Kidney capillary endothelial cell (primary cell): ENCODE results near the gene GLI1.
"Not testable (repeated sequence)": the region's sequence is repeated elsewhere in the genome, so short reads cannot be mapped to it uniquely, and the experiment has no call there.

Source experiments
- DNase-seq: peaks from one replicate; pipeline ENCODE4 v3.0.0-alpha.2; 2018; ENCODE audit warnings: low spot score

Gene GLI1

DNA sequence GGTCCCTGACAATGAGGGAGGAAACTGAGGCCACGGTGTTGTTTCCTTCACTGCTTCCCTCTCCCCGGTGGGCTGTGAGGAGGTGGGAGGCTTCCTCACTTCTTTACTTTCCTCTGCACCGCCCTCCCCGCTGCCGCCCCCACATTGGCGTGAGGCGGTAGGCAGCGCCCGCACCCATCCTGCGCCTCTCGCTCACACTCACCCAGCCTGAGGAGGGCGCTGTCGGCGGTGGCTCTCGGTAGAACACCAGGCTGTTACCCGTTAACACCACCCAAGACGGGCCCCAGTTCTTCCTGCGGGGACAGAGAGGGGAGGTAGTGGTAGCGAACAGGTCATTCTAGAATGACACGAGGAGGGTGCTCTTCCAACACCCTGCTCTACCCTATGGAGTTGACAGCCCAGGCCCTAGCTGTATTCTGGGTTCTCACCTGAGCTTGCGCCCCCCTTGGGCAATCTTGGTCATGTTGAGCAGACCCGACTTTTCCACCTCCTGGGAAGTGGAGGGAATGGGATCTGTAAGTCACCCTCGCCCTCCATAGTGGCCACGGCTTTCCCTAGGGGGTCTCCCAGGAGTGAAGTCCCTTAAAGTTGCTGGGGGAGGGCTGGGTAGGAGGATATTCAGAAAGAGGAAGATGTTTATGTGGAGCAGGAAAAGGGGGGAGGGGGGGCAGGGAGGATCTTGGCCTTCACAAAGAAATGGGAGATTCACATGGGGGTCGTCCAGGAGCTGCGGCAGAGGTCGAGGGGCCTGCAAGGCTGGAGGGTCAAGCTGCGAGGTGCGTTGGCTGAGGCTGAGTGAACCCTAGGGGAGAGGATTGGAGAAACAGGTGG, 16.8 kb downstream of the GLI1 start:
- DNase-seq, result no peak

GRCh38 chr12:57476993-57477709, 17.6 kb downstream of the GLI1 start:
- DNase-seq, result no peak

- no peak for DNase-seq
Observed at GRCh38 chr12:57477710-57478681, 18.4 kb downstream of the GLI1 start.

GRCh38 chr12:57479043-57479375, 19.4 kb downstream of the GLI1 start:
- DNase-seq, result no peak

- no peak for DNase-seq
Observed at GRCh38 chr12:57479376-57480115, 20.0 kb downstream of the GLI1 start, which contains the start of gene ARHGAP9. Gene ARHGAP9 (minus strand): TSS chr12:57479866. CDS start chr12:57479406, 460 bp downstream.

DNA sequence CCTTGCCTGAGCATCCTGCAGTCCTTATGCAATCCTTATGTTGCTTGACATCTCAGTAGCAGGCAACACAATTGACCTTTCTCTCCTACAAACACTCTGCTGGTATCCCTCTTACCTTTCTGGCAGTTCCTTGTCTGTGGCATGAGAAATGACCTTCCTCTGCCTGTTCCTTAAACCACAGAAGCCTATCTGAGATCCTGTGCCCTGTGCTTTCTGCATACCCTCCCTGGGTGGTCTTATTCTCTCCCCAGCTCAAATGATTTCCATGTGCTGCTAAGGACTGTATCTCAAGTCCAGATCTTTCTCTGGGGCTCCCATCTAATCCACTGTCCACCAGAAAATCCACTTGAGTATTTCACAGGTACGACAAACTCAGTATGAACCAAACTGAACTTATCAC, 22.1 kb downstream of the GLI1 start:
- DNase-seq, result no peak

DNA sequence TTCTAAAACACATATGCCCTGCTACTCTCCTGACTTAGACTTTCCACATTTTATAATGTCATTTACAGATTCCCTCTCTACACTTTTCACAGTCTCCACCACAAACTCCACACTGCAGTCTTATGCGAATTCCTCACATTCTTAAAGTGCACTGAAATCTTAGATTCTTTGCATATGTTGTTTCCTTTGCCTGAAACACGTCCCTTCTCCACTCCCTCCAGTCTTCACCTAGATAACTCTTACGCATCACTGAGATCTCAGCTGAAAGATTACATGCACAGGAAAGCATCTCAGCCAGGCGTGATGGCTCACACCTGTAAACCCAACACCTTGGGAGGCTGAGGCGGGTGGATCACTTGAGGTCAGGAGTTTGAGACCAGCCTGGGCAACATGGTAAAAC, 23.9 kb downstream of the GLI1 start:
- no peak for DNase-seq

DNA sequence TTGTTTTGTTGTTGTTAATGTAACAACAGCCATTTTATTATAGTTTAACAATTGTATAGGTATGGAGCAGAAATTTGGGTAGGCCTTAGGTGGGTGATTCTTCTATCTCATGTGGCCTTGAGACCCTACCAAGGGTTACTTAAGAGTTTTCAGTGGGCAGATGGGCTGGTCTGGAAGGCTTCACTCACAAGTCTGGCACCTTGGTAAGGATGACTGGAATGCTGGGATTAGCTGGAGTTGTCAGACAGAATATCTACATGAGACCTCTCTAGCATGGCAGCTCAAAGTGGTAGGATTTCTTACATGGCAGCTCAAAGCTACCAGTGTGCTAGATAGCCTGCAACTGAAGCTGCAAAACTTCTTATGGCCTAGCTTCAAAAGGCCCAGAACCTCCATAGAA, 26.1 kb downstream of the GLI1 start:
- DNase-seq, result no peak

DNA sequence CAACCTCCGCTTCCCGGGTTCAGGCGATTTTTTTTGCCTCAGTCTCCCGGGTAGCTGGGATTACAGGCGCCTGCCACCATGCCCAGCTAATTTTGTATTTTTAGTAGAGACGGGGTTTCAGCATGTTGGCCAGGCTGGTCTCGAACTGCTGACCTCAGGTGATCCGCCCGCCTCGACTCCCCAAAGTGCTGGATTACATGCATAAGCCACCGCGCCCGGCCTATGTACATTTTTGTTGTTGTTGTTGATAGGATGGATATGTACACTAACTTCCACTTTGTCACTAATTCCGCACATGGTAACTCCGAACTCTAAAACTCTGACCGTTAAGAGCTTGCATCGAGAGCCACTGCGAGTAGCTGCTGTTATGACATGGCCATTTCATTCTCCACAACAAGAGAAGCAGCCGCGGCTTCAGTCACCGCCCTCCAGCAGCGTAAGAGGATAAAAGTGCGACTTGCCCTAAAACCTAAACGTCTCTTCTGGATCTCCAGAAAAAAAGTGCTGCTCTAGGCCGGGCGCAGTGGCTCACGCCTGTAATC, 27.5 kb downstream of the GLI1 start:
- no peak for DNase-seq

DNA sequence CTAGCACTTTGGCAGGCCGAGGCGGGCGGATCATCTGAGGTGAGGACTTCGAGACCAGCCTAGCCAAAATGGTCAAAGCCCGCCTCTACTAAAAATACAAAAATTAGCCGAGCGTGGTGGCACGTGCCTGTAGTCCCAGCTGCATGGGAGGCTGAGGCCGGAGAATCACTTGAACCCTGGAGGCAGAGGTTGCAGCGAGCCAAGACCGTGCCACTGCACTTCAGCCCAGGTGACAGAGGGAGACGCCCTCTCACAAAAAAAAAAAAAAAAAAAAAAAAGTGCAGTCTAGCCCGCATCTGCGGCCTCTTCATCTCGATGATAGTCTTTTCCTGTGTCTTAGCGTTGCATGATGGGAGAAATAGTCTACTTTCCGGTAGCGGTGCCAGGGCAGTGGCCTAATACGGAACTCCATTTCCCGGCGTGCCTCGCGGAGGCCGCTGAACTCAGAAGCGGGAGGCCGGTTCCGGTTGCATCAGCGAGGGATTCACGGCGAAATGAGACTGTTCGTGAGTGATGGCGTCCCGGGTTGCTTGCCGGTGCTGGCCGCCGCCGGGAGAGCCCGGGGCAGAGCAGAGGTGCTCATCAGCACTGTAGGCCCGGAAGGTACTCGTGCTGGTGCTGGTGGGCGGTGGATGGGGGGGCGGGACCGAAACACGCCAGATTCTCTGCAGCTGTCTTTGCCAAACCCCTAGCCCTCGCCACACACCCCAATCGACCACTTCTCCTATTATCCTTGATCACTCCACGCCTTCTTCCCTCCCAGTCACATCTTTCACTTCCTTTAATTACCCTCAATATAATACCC, 28.2 kb downstream of the GLI1 start, which contains the start of gene MARS1:
Gene MARS1 (plus strand): TSS at position 472 of the 805 bp plus-strand sequence. CDS start 23 bp downstream, at position 495.
- peak; percentile 90 for DNase-seq

- DNase-seq, result no peak
Observed at GRCh38 chr12:57488402-57489156, 29.0 kb downstream of the GLI1 start.

- DNase-seq, result no peak
Observed at GRCh38 chr12:57489157-57489641, 29.6 kb downstream of the GLI1 start.

- no peak for DNase-seq
Observed at GRCh38 chr12:57490126-57490525, 30.5 kb downstream of the GLI1 start.

GRCh38 chr12:57491393-57492280, 32.1 kb downstream of the GLI1 start:
- DNase-seq, result no peak

- DNase-seq, result not testable (repeated sequence)
Observed at GRCh38 chr12:57495051-57495701, 35.6 kb downstream of the GLI1 start.

- DNase-seq, result no peak
Observed at GRCh38 chr12:57496822-57497221, 37.2 kb downstream of the GLI1 start.

DNA sequence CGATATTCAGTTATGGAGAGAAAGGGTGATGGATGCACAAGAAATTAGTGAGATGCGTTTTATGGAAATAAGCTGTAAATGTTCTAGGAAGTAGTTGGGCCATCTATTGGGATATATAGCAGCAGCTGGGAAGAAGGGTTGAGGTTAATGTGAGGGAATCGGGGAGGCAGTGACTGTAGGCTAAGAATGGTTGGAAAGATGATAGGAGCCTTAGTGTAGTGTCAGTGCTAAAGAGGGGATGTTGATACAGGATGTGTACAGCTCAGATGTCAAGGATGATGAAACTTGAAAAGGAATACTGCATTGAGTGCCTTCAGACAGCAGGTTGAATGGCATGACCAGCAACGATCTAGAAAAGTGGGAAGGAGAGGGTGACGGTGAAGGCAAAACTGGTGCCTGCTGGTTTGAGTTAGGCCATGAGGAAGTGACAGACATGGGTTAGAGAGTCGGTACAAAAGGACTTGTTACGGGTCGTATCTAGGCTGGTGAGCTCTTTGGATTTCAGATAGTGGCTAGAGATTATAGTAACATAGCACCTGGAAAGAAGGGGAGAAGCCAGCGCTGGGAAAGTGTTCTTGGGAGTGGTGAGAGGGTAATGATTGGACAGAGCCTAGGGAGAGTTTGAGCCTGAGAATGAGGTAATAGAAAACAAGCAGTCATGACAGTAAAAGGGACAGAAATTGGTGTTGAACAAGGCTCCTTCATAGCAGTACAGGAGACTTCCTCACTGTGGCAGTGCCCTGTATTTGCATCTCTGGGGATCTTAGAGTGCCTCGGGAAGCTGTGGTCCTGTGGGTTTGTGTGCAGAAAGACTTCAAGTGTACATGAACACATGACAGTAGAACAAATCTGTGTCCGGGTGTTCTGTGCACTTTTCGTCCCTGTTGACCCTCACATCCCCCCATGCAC, 37.9 kb downstream of the GLI1 start:
- no peak for DNase-seq
